Spleen (tissue), 13 donors: Measurements from ENCODE around the gene GAL3ST1. TPM values are rescaled to one million over a fixed set of nuclear protein-coding genes. Genes with fewer than 3 reads are reported as not detected.
A peak's percentile ranks its signal among the peaks of the same experiment; 100 is the strongest.
"Not testable (repeated sequence)": the region's sequence is repeated elsewhere in the genome, so short reads cannot be mapped to it uniquely, and the experiment has no call there.

Experiments
- DNase-seq: peaks from one replicate; pipeline ENCODE4 v3.0.0-alpha.2; 2020
- H3K27ac ChIP-seq, 8 donors: fragments of 200-600 bp; sonication (generic) in 7 of 8; 1 replicate in 4 of 8; 2 replicates in 4 of 8; pipeline versions ENCODE4 v1.5.0 to v1.8.0; 2016 to 2021; ENCODE audit warnings: inconsistent platforms in 4 of 8, mild to moderate bottlenecking in 4 of 8, moderate library complexity in 1 of 8
- H3K27me3 ChIP-seq, 7 donors: fragments of 200-600 bp; sonication (generic) in 6 of 7; replicated peaks in 1 of 7; 1 replicate in 4 of 7; 2 replicates in 3 of 7; pipeline versions ENCODE4 v1.5.0 to v1.8.0; 2016 to 2021; ENCODE audit warnings: inconsistent platforms in 3 of 7, mild to moderate bottlenecking in 1 of 7
- H3K36me3 ChIP-seq, 6 donors: fragments of 200-600 bp; sonication (generic) in 5 of 6; 1 replicate in 4 of 6; 2 replicates in 2 of 6; pipeline versions ENCODE4 v1.5.0 to v1.8.0; 2016 to 2021; ENCODE audit warnings: inconsistent platforms in 2 of 6
- H3K4me1 ChIP-seq, 6 donors: fragments of 200-600 bp; sonication (generic) in 5 of 6; 1 replicate in 3 of 6; 2 replicates in 3 of 6; pipeline versions ENCODE4 v1.5.0 to v1.8.0; 2016 to 2021; ENCODE audit warnings: inconsistent platforms in 3 of 6
- H3K4me3 ChIP-seq, 8 donors: fragments of 200-600 bp; sonication (generic) in 7 of 8; 1 replicate in 4 of 8; 2 replicates in 4 of 8; pipeline versions ENCODE4 v1.5.0 to v1.8.0; 2016 to 2021; ENCODE audit warnings: inconsistent platforms in 4 of 8, mild to moderate bottlenecking in 4 of 8, moderate library complexity in 2 of 8
- H3K9me3 ChIP-seq, 8 donors: fragments of 200-600 bp; sonication (generic) in 7 of 8; 1 replicate in 4 of 8; 2 replicates in 4 of 8; pipeline versions ENCODE4 v1.5.0 to v1.8.0; 2016 to 2021; ENCODE audit warnings: inconsistent platforms in 4 of 8
- POLR2A ChIP-seq, 3 donors: fragments of 450-650 bp; IDR thresholded peaks; one replicate each; pipeline ENCODE4 v1.5.1; 2017; ENCODE audit warnings: antibody characterized with exemption in 3 of 3, mild to moderate bottlenecking in 1 of 3
- POLR2AphosphoS5 ChIP-seq, 3 donors: sonication (generic); formaldehyde crosslinking; IDR thresholded peaks; one replicate each; pipeline ENCODE4 v1.5.1; 2017; ENCODE audit warnings: antibody characterized with exemption in 3 of 3
- WGBS, 5 donors: extraction: QIAGEN DNeasy Blood & Tissue Kit in 3 of 5; methylation state at CpG; one replicate each; pipeline versions ENCODE4 v1.1.5 to v1.1.7; 2013 to 2018; 5-methylcytosine and 5-hydroxymethylcytosine counted together
- intact Hi-C: fragments of 100-400 bp; cut with DNase I; formaldehyde crosslinking; loops from one replicate; pipeline ENCODE4 v1.15.0; 2023; ENCODE audit warnings: low total_unique reads
- long read RNA-seq, 2 donors: transcript quantifications; one replicate each; lab custom pipeline, GENCODE V29; 2026
- polyA plus RNA-seq, 3 donors: library from polyadenylated mRNA; stranded (reverse); fragments of 200-250 nt; gene quantifications; one replicate each; pipeline ENCODE4 v1.2.1, GENCODE V29; 2013
- total RNA-seq, 7 donors: library from RNA; depleted of rRNA in 3 of 7; stranded (reverse); fragments of >200 nt in 3 of 7; fragmentation: NEBNext Ultra II Directional in 4 of 7; extraction: Animal tissue kit (Norgen Biotek cat#: 25700) in 4 of 7; gene quantifications; one replicate each; pipeline versions ENCODE4 v1.1.0 to v1.2.1, GENCODE V29; 2016 to 2021
- TF ChIP-seq, protein P1 (sequence below), 11 experiments: fragments of 200-600 bp in 7 of 11; fragments of 450-650 bp in 4 of 11; sonication (generic) in 4 of 11; IDR thresholded peaks in 8 of 11; conservative IDR thresholded peaks in 3 of 11; 1 replicate in 7 of 11; 2 replicates in 4 of 11; pipeline versions ENCODE4 v1.4.0 to v1.8.0; 2016 to 2021; ENCODE audit warnings: antibody characterized with exemption in 11 of 11, inconsistent platforms in 4 of 11, mild to moderate bottlenecking in 1 of 11
- donor health status: healthy with polysubstance abuse.
- donor health status: DM: no; HTN: no; CAD: no; lungs with moderate emphysema.
- donor health status: DM: no; HTN: no; CAD: no.
- donor health status: Bipolar disorder and iron deficiency.
- donor health status: healthy.
- donor health status: DM: no; HTN: no; CAD: no.
- donor health status: DM: yes; HTN: yes; CAD: no.

The GAL3ST1 gene, protein sequence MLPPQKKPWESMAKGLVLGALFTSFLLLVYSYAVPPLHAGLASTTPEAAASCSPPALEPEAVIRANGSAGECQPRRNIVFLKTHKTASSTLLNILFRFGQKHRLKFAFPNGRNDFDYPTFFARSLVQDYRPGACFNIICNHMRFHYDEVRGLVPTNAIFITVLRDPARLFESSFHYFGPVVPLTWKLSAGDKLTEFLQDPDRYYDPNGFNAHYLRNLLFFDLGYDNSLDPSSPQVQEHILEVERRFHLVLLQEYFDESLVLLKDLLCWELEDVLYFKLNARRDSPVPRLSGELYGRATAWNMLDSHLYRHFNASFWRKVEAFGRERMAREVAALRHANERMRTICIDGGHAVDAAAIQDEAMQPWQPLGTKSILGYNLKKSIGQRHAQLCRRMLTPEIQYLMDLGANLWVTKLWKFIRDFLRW
- total RNA-seq: 1 to 10 TPM in 1 of 7 donors, under 1 TPM in 1, not detected in 5; 0.69 to 2.1 TPM
- polyA plus RNA-seq: under 1 TPM; 0.15 to 0.51 (median 0.17) TPM
- long read RNA-seq, donor 1: 0 reads
- long read RNA-seq, donor 2, partial matches to known transcripts: 0 of 1 reads
- long read RNA-seq, donor 2, other reads (novel, unspliced or antisense): 0 of 1 reads

DNA sequence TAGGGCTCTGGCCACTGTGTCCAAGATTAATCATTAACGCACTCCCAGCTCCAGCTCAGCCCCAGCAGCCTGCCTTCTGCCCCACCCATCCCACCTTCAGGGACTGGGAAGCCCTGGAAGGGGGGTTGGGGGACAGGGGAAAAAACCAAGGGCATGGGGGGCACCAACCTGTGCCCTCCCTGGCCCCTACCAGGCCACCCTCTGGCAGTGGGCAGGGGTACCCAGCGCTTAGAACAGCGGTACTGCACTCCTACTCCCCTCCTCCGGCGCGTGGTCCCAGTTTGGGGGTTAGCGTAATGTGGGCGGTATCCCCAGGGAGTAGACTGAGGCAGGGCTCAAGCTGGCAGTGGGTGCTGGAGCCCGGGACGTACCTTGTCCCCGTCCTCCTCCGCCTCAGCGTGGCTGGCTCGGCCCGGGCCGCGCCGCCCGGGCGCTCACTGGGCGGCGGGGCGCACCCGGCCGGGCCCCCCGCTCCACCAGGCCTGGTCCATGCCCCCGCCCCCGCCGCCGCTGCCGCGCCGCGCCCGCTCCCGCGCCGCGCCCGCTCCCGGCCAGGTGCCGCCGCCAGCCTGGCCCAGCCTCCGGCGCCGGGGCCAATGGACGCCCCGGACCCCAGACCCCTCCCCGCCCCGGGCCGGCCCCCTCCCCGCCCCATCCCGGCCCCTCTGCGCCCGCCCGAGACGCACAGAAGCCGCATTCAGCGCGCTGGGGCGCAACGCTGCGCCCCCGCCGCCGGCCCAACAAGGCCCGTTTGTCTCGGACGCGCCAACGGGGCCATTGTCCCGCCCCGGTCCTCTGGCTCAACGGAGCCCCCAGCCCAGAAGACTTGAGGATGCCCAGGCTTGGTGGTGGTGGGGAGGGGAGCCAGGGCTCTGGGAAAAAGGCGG lies at the start of gene GAL3ST1:
GAL3ST1 (minus strand) TSS at position 571 of the 887 bp plus-strand sequence. CDS start 17,273 bp downstream, outside the sequence.
- H3K4me3 ChIP-seq: no peak within 1 kb of the TSS
- DNase-seq: no peak
- TF ChIP-seq, protein P1, sequence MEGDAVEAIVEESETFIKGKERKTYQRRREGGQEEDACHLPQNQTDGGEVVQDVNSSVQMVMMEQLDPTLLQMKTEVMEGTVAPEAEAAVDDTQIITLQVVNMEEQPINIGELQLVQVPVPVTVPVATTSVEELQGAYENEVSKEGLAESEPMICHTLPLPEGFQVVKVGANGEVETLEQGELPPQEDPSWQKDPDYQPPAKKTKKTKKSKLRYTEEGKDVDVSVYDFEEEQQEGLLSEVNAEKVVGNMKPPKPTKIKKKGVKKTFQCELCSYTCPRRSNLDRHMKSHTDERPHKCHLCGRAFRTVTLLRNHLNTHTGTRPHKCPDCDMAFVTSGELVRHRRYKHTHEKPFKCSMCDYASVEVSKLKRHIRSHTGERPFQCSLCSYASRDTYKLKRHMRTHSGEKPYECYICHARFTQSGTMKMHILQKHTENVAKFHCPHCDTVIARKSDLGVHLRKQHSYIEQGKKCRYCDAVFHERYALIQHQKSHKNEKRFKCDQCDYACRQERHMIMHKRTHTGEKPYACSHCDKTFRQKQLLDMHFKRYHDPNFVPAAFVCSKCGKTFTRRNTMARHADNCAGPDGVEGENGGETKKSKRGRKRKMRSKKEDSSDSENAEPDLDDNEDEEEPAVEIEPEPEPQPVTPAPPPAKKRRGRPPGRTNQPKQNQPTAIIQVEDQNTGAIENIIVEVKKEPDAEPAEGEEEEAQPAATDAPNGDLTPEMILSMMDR (IDR thresholded peaks at IDR 0.05 in 8 of 11, conservative IDR thresholded peaks at IDR 0.05 in 3 of 11): no peak
- no peak for TF ChIP-seq POLR2A (IDR thresholded peaks at IDR 0.05)
- no peak for TF ChIP-seq POLR2AphosphoS5 (IDR thresholded peaks at IDR 0.05)
- H3K27ac ChIP-seq: no peak within 1 kb of the TSS
- intact Hi-C loops: no loop called here
- 11 to 70% (median 26%) methylated on average over 13 to 75 of the region's 75 CpGs for WGBS, 5 donors
- H3K4me1 ChIP-seq: peaks cover 0 to 13% (median 4%) of the 10 kb centered on the region in 6 donors
- no peaks in the 10 kb centered on the region for H3K9me3 ChIP-seq
- H3K27me3 ChIP-seq: peaks cover 0 to 7% (median 0%) of the 10 kb centered on the region in 7 donors
- peaks cover 8 to 46% (median 41%) of the 10 kb centered on the region in 6 donors for H3K36me3 ChIP-seq

GRCh38 chr22:30619909-30620308 lies 45.4 kb upstream of the GAL3ST1 start:
- DNase-seq, intact Hi-C loops, H3K27me3 ChIP-seq, H3K9me3 ChIP-seq, H3K4me3 ChIP-seq, H3K4me1 ChIP-seq, H3K27ac ChIP-seq: not testable (repeated sequence)
- H3K36me3 ChIP-seq: peaks cover 0 to 95% (median 11%) of the 10 kb centered on the region in 6 donors
- 87 to 97% (median 94%) methylated on average over 6 of the region's 6 CpGs for WGBS, 5 donors

- Histone ChIP-seq H3K4me3 (no peak overlapping the region), H3K9me3 (no peaks in the 10 kb centered on the region), H3K27me3 (no peaks in the 10 kb centered on the region), H3K36me3 (peaks cover 0 to 100% (median 17%) of the 10 kb centered on the region in 6 donors), H3K27ac (no peak overlapping the region), H3K4me1 (no peaks in the 10 kb centered on the region)
- WGBS, 5 donors: 80 to 90% (median 84%) methylated on average over 6 of the region's 6 CpGs
- no peak for DNase-seq
- intact Hi-C loops: no loop called here
- TF ChIP-seq POLR2AphosphoS5 (IDR thresholded peaks at IDR 0.05) (no peak), POLR2A (IDR thresholded peaks at IDR 0.05) (no peak)
- TF ChIP-seq, protein P1 (IDR thresholded peaks at IDR 0.05 in 8 of 11, conservative IDR thresholded peaks at IDR 0.05 in 3 of 11): no peak
Measured at GRCh38 chr22:30617819-30618218, 43.4 kb upstream of the GAL3ST1 start.

GRCh38 chr22:30615543-30615954 lies 41.1 kb upstream of the GAL3ST1 start:
- H3K4me1 ChIP-seq: peaks cover 0 to 6% (median under 1%) of the 10 kb centered on the region in 6 donors
- 51 to 81% (median 66%) methylated on average over 5 to 7 of the region's 7 CpGs for WGBS, 5 donors
- no peaks in the 10 kb centered on the region for H3K27me3 ChIP-seq
- peaks cover 0 to 100% (median 19%) of the 10 kb centered on the region in 6 donors for H3K36me3 ChIP-seq
- H3K27ac ChIP-seq: peak overlapping the region in 3 of 8 donors; percentile 12 to 23 (median 17)
- H3K4me3 ChIP-seq: no peak overlapping the region
- intact Hi-C loops: no loop called here
- TF ChIP-seq, protein P1 (IDR thresholded peaks at IDR 0.05 in 8 of 11, conservative IDR thresholded peaks at IDR 0.05 in 3 of 11): no peak
- TF ChIP-seq POLR2A (IDR thresholded peaks at IDR 0.05) (no peak), POLR2AphosphoS5 (IDR thresholded peaks at IDR 0.05) (peak in 2 of 3 donors; percentile 6 to 58)
- no peak for DNase-seq
- H3K9me3 ChIP-seq: no peaks in the 10 kb centered on the region
